ENCODE measurements around the gene GAL3ST1.

DNA sequence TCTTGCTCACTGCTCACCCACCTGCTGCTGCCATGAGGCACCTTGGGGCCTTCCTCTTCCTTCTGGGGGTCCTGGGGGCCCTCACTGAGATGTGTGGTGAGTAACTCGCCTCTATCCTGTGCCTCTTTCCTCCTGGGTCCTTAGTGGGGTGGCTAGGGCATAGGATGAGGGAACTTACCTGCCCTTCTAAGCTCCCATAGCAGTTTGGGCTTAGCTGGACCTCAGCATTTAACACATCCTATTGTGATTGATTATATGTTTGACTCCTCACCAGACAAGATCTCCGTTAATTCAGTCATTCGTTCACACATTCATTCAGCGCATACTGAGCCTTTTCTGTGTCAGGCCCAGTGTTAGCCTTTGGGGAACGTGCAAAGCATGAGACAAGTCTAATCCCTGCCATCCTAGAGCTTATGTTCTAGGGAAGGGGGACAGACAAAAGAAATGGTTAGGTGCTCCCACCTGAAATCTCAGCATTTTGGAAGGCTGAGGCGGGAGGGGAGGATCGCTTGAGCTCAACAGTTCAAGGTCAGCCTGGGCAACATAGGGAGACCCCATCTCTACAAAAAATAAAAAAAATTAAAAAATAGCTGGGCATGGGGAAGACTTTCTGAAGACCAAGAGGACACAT lies 33.0 kb upstream of the GAL3ST1 start:
- TF ChIP-seq CTCF (IDR thresholded peaks at IDR 0.05), result no peak
- TF ChIP-seq POLR2A (IDR thresholded peaks at IDR 0.05), result no peak

Measured in esophagus squamous epithelium (tissue), 4 donors.